Middle frontal gyrus (tissue), 1 donor: ENCODE measurements around the gene BCLAF1.
"Not testable (repeated sequence)": the region's sequence is repeated elsewhere in the genome, so short reads cannot be mapped to it uniquely, and the experiment has no call there.

ENCODE experiments used
- DNase-seq: peaks from one replicate; pipeline ENCODE4 v3.0.0-alpha.2; 2015; ENCODE audit warnings: low spot score; ENCODE audit errors: extremely low spot score

BCLAF1 gene

DNA sequence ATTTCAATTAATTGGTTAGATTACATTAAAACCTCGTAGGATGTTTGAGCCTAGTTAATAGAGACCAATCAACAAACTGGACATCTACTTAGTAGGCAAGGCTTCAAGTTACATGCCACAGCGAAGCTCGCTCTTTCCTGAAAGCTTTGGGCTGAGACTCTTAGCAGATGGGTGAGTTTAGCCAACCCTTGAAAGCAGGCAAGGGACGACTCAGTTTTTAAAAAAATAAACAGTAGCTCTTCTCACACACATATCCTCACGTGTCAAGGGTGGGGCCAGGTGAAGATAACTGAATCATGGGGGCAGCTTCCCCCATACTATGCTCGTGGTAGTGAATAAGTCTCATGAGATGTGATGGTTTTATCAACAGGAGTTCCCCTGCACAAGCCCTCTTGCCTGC, 40.3 kb downstream of the BCLAF1 start:
- DNase-seq, result no peak

GRCh38 chr6:136244061-136244616, 45.5 kb downstream of the BCLAF1 start:
- no peak for DNase-seq

DNA sequence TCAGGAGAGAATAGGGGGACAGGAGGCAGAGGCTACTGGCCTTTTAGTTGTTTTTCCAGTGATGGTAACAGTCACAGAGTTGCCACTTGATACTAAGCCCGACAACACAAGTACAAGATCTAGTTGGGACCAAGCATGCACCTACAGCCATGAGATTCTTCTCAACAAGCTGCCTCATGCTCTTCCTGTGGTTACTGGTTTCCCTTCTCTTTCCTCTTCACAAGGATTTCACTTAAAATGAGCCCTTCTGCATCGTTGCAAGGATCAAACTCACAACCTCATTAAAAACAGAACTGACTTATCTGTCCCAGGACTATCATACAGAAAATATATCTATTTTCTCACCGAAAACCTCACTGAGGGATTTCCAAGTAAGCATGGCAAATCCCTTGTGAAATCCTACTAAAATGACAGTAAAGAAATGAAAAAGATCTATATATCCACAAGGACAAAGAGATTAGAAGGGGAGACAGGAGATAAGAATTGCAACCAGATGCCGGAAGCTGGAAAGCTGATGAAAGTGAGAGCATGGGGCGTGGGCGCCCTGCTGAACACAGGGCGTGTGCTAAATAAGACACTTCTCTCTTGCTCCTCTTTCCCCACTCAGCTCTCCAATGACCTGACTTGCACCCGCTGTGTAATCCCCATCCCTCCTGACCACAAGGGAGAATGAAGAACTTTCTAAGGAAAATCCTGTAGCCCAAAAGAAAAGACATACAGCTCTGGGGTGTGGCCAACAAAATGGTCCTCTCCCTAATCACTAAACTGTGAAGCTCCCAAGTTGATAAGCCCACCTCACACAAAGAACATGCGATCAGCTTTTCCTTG, 53.0 kb downstream of the BCLAF1 start:
- no peak for DNase-seq

DNA sequence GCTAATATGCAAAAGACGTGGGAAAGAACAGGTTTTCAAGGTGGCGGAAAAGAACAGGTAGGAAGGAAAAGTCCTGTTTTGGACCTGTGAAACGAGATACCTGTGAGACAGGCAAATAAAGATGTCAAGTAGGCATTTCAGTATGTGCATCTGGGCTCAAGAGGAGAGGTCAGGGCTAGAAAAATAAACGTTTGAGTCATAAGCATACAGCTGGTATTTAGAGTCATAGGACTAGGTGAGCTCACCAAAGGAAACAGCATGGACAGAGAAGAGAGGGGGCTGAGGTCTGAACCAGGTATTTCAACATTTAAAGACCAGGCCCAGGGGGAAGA, 54.4 kb downstream of the BCLAF1 start:
- DNase-seq, result no peak

GRCh38 chr6:136232701-136233100, 56.9 kb downstream of the BCLAF1 start:
- DNase-seq, result no peak

- no peak for DNase-seq
Observed at GRCh38 chr6:136230219-136230853, 59.3 kb downstream of the BCLAF1 start.

- no peak for DNase-seq
Observed at GRCh38 chr6:136228814-136229213, 60.8 kb downstream of the BCLAF1 start.

- no peak for DNase-seq
Observed at GRCh38 chr6:136226674-136227377, 62.8 kb downstream of the BCLAF1 start.

DNA sequence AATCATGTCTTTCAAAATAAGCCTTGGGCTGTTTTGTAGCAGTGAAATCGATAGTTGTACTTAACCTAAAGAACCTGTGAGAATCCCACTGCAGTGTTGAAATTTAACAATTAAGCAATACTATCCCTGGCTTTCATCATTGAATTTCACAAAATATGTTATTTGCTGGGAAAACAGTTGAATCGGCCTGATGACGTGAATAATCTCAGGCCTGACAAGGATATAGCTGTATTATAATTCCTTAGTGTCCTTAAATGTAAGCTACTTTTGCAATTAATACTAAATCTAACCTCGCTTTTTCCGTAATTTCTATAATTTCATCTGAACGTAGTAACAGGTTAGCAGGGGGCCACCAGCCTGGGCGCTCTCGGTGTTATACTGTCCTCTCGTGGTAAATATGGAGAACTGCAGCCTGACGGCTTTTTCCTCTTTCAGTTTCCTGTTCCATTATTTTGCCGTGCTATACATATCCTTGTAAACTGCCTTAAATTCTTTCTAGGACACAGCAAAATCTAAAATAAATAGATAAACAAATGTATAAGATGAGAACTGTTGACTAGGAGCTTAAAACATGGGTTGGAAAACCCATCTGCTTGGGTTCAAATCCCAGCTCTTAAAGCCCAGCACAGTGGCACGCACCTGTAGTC, 63.5 kb downstream of the BCLAF1 start:
- peak; percentile 44 for DNase-seq

DNA sequence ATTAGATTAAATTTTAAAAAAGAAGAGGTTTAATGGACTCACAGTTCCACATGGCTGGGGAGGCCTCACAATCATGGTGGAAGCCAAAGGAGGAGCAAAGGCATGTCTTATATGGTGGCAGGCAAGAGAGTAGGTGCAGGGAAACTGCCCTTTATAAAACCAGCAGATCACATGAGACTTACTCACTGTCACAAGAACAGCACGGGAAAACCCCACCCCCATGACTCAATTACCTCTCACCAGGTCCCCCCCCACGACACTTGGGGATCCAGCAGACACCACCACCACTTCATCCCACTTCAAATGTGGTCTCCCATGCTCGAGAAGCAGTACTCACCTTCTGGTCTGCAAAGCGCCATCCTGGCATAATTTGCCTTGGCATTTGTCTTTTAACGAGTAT, 64.2 kb downstream of the BCLAF1 start:
- DNase-seq, result no peak

DNA sequence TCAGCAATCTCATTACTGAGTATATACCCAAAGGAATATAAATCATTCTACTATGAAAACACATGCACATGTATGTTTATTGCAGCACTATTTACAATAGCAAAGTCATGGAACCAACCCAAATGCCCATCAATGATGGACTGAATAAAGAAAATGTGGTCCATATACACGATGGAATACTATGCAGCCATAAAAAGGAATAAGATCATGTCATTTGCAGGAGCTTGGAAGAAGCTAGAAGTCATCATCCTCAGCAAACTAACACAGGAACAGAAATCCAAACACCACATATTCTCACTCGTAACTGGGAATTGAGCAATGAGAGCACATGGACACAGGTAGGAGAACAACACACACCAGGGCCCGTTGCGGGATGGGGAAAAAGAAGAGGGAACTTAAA, 64.7 kb downstream of the BCLAF1 start:
- DNase-seq, result not testable (repeated sequence)

DNA sequence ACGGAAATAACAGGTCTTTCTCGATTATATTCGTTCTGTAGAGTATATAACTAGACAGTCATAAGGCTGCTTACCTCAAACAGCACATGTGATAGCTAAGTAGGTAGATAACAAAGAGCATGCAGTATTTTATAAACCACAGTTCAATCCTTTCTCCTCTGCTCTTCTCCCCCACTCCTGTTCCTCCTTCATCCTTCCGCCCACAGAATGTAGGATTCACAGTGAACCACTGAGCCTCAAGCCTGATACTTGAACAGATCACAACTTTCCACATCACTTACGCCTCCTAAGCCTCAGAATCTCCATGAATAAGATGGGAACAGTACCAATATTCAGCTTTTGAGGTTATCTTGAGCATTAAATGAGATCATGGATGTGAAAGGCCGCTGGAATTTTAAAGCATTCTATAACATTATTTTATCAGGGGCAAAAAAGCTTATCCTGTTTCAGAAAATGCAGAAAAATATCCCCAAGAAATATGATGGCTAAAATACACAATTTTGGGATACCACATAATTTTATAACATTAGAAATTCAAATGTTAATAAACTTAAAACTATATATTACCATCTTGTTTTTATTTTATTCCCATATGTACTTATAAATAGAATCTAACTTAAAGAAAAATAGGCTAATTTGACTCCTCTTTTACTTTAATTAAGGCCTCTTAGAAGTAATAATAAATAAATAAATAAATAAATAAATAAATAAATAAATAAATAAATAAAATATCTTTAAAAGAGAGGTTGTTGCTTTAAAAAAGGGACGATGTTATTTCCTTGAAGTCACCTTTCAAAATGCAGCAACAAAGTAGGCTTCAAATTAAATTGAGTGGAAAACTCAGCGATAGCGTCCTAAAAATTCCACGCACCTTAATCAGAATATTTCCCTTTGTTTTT, 72.9 kb downstream of the BCLAF1 start:
- DNase-seq, result no peak

GRCh38 chr6:136213853-136214252, 75.8 kb downstream of the BCLAF1 start:
- no peak for DNase-seq

DNA sequence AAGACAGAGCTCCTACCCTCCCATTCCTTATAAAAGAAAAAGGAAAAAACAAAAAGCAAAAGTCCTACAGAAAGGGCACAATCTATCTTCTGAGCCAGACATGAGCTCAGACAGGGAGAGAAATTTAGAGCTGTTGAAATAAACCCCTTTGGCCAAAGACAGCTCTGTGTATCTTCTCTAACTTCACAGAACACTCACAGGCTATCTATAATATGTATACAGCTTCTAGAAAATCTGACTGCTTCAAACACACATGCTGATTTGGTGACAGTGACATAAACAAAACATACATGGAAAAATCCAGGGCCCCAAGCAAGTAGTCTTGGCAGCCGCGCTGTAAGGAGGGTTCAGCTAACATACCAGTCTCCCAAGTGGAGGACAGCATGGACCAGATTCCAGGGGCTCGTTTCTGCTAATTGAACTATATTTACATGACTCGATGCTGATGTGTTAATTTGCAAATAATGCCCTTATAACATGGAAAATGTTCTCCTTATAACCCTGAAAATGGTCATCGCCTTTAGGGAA, 76.6 kb downstream of the BCLAF1 start:
- no peak for DNase-seq

GRCh38 chr6:136212608-136213007, 77.0 kb downstream of the BCLAF1 start:
- DNase-seq, result no peak

DNA sequence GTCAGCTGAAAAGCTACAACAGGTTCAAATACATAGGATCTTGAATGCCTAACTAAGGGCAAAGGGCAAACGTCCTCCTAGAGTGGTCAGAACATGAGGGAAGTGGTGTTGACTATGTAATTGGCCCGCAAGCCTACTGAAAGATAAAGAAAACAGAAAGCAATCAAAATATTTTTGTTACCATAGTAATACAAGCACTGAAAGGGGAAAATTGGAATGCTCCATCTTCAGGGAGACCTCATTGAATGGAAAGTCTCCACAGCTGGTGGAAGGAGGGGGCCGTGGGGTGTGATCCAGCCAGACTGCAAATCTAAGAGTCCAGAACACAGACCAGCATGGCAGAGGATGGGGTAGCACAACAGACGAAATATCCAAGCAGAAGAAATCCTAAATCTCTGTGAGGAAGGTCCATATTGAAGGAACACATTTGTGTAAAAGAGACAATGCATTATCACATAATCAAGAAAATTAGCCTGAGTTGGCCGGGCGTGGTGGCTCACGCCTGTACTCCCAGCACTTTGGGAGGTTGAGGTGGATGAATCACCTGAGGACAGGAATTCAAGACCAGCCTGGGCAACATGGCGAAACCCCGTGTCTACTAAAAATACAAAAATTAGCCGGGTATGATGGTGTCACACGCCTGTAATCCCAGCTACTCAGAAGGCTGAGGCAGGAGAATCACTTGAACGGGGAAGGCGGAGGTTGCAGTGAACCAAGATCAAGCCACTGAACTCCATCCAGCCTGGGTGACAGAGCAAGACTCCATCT, 79.1 kb downstream of the BCLAF1 start:
- no peak for DNase-seq

DNA sequence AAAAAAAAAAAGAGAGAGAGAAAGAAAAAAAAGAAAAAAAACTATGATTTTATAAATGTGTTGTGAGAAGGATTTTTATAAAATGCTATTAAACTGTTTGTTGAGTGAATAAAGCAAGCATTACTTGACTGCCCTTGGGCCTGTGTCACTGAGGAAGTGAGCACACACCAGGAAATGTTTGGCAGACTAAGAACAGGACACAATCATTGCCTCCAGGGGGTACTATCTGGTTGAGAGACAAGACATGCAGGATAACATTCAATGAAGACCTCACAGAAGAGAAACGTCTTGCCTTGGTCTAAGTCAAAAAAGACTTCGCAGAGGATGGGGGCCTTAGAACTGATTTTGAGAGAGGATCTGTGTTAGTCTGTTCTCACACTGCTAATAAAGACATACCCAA, 80.2 kb downstream of the BCLAF1 start:
- no peak for DNase-seq

- no peak for DNase-seq
Observed at GRCh38 chr6:136208783-136209182, 80.9 kb downstream of the BCLAF1 start.
